GM18870 (cell line): Measurements from ENCODE around the gene AMIGO2.
"Not testable (repeated sequence)": the region's sequence is repeated elsewhere in the genome, so short reads cannot be mapped to it uniquely, and the experiment has no call there.

ENCODE experiments used
- ATAC-seq: cut with Tn5 transposase; IDR thresholded peaks from one replicate; pipeline ENCODE4 v1.9.1; 2021; ENCODE audit warnings: moderate library complexity; ENCODE audit not compliant: unreplicated experiment

Gene AMIGO2

DNA sequence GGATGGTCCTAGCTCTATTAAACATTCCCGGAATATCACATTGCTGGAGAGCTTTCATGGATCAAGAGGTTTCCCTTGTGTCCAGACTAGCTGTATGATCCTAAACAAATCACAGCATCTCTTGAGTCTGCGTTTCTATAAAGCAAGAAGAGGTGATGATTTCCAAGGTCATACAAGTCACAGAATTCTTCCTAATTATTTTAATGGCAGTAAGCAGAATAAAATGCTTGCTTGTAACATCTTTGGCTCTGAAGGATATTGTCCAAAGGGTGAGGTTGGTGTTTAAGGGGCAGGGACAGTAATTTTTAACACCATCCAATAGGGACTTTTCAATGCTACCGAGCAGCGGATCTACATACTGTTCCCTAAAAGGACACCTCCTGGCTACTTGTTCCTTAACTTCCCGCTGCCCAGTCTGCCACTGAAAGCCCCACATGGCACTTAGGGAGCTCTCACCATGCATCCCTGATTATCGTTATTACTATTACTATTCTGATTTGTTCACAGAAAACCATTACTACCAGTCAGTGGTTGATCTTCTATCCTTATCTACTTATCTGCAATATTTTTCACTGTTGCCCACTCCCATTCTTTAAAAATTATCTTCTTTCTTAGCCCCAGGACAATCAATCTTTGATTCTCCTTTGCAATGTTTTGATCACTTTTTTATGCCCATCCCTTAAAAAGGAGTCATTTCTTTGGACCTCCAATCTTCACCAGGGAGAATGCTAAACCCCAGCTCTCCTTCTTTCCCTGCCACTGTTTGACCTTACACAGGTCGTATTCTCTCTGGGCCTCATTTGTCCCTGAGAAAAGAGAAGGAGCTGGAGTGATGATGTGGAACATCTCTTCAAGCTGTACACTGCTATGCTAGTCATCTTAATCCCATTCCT is 4.3 kb downstream of the AMIGO2 start:
- no peak for ATAC-seq

DNA sequence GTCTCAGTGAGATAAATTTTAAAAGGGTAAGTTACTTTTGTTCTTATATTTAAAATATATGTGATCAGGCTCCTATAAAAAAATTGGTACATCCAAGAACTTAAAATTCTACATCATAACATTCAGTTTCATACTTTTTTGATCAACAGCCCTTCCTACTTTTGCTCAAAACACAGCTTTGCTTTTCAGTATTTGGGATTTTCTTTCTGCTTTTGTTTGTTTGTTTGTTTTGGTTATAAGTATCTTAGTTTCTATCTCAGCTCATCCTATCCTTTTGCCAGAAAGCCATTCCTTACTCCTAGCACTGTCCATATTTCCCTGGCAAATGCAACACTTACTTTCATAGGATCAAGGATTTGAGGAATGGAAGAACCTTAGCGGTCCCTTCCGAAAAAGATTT is 5.0 kb downstream of the AMIGO2 start:
- ATAC-seq = no peak

DNA sequence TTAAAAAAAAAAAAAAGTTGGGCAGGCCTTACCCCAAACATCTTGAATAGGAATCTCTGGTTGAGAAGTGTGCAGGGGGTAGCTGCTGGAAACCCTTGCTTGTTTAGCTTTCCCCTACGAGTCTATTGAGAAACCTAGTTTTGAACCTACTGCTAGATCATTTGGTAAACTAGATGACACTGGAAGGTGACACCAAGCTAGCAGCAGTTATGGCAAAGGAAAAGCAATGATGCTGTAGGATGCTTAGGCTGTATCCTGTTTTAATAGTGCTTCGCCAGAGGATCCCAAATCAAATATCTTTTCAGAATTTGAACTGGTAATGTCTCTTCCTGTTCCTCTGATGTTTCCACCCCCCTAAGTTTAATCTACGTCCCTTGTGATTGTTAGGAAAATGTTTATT is 5.8 kb downstream of the AMIGO2 start:
- no peak for ATAC-seq

DNA sequence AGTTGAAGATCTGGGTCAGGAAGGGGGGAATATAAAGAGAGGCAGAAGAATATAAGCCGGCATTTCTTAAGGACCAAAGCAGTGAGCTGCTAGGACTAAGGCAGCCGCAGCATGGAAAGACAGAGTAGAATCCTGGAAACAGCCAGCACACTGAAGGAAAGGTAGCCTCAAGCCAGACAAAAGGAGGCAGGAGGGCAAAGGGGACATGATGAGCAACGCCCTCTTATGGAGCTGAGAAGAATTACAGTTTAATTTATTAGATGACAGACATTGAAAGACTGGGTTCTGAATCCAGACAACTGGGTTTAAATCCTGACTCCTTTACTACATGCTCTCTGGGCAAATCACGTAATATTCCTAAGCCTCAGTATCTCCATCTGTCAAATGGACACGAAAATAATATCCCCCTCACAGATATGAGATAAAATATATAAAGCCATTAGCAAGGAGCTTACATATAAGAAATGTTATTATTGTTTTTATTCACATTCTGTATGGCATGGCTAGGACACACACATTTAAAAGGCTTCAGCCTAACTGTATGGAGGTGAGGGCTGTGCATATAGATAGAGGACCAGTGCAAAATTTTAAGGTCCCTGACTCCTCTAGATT is 8.4 kb downstream of the AMIGO2 start:
- no peak for ATAC-seq

DNA sequence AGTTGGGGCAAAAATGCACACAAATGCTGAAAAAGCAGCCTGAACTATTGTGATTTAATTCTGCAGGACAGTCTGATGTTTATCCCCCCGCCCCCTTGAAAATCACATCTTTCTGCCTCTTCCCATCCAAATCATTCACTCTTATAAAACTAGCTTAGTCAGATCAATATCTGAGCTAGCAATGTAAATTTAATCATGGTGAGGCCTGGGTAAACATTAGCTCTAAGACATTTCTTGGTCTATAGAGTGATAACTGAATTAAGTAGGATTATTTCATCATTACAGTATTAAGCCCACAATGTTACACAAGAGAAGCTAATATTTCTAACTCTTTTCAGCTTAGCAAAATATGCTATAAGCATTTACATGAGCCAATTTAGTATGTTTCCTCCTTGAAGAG is 9.4 kb downstream of the AMIGO2 start:
- ATAC-seq = no peak

DNA sequence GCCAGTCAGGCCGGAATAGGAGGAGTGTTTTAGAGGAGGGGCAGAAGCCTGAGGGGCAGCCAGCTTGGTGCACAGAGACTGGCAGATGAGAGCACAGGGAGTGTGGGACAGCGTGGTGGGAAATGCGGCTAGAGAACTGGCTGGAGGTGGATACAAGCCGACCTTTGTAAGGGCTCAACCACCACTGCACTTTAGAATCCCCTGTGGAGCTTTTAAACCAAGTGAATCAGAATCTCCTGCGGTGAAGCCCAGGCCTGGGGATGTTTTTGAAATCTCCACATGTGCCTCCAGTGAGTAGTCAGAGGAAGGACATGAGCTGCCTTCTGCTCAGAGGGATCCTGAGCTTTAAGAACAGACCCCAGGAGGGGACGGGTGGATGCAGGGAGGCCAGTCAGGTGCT is 11.2 kb downstream of the AMIGO2 start:
- ATAC-seq = no peak

DNA sequence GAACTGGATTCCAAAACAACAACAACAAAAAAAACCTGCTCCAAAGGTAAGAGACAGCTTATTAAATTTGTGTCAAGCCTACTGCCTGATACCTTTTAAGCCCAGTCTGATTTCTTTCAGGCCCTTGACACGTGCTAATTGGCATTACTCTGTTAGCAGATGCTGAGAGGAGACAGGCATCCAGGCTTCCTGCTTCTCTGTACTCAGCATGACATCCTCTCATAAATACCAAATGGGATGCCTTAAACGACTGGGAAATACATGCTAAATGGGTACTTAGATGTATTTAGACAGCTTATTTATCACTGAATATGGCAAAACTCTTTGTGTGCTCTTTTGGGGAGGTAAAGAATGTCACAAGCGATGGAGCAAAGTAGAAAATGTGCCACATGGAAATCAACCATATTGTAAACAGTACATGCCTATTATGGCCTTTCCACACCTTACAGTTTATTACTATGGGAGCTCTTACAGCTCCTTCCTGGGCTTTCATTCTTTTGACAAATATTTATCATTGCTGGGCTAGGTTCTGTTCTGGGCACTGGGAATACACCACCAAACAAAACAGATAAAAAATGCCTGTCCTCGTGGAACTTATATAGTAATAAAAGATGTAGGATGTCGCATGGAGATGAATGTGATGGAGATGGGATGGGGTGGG is 11.9 kb downstream of the AMIGO2 start:
- ATAC-seq = no peak

DNA sequence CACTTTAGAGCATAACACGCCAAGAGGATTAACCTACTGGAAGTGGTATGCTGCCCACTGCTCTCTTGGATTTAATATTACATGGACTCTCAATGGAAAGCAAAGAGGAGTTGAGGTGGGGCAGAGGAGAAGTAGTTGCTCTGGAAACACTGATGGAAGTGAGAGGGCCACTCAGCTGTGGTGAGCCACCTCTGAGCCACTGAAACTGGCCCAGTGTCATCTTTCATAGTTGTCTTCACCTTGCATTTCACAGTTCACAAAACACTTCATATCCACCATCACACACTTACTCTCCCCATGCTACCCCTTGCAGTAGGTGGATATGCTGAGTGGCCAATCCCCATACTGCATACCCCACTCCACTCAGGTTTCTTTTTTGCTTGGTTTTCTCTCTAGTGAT is 12.6 kb downstream of the AMIGO2 start:
- ATAC-seq = no peak

DNA sequence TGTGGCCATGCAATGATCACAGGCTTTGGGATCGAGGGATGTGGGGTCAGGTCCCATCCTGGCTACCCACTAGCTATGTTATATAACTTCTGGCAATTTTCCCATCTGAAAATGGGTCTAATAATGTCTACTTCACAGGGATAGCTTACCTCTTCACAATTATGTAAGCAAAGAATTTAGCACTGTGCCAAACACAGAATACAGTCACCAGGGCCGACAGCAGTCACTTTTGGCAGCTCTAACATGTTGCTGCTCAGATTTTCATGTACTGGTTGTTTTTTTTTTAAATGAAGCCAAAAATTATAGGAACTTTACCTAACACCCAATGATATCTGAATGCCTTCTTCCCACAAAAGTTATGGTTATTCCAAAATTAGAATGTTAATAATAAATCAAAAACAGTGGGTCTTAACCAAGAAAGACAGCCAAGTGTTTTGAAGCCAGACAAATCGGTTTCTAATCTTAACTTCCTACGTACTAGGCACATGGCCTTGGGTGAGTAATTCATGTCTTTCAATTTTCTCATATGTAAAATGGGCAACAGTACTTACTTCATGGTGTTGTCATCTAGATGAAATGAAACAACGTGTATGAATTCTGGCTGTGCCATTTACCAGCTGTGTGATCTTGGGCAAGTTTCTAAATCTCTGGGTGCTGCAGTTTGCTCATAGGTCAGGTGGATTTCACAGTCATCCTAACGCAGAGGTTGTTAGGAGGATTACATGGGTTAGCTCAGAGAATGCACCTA is 13.3 kb downstream of the AMIGO2 start:
- no peak for ATAC-seq

DNA sequence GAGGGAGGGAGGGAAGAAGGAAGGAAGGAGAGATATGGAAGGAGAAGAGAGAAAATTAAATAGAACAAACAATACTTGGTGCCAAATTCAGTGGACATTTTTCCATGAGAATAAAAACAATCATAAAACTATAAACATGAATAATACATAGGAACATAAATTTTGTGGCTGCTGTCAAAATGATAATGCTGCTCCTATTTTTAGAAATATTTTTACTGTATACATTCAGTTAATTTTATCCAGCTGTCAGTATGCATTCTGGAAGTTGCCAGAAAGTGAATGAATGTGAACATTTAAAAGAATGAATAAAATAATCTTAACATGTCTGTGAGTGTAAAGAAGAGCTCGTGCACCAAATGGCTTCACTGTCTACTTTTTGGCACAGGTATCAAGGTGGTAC is 14.2 kb downstream of the AMIGO2 start:
- no peak for ATAC-seq

DNA sequence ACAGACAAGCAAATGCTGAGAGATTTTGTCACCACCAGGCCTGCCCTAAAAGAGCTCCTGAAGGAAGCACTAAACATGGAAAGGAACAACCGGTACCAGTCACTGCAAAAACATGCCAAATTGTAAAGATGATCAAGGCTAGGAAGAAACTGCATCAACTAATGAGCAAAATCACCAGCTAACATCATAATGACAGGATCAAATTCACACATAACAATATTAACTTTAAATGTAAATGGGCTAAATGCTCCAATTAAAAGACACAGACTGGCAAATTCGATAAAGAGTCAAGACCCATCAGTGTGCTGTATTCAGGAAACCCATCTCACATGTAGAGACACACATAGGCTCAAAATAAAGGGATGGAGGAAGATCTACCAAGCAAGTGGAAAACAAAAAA is 21.1 kb downstream of the AMIGO2 start:
- ATAC-seq = not testable (repeated sequence)

DNA sequence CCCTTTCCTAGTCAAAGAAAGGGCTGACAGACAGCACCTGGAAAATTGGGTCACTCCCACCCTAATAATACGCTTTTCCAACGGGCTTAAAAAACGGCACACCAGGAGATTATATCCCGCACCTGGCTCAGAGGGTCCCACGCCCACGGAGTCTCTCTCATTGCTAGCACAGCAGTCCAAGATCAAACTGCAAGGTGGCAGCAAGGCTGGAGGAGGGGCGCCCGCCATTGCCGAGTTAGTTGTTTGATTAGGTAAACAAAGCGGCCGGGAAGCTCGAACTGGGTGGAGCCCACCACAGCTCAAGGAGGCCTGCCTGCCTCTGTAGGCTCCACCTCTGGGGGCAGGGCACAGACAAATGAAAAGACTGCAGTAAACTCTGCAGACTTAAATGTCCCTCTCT is 22.8 kb downstream of the AMIGO2 start:
- not testable (repeated sequence) for ATAC-seq

DNA sequence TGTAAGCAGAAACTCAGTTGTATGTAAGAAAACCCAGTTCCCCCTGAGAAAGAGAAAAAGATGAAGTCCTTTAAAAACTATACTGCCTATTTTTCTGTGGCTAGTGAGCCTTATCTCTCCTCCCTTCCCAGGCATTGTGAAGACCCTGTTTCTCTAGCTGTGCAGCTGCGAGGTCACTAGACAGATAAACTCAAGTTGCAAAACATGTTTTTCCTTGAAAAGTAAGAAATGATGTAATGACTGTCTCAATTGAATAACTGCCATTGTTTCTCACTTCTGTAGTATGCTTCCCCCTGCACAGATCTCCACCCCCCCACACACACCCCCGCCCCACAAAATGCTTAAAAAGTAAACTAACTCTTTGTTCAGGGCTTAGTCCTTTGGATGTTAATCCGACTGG is 23.9 kb downstream of the AMIGO2 start:
- not testable (repeated sequence) for ATAC-seq

DNA sequence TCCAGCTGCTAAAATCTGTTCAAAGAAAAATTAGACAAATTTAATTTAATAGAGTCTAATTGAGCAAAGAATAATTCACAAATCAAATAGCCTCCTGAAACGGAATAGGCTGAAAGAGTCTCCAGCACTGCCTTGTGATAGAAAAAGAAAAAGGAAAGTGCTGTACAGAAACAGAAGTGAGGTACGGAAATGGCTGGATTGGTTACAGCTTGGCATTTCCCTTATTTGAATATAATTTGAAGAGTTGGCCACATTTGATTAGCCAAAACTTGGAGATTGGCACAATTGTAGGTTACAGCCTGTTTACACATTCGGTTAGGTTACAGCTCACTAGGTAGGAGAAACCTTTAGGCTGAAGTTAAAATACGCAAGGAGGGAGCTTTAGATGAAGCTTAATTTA is 25.1 kb downstream of the AMIGO2 start:
- no peak for ATAC-seq

DNA sequence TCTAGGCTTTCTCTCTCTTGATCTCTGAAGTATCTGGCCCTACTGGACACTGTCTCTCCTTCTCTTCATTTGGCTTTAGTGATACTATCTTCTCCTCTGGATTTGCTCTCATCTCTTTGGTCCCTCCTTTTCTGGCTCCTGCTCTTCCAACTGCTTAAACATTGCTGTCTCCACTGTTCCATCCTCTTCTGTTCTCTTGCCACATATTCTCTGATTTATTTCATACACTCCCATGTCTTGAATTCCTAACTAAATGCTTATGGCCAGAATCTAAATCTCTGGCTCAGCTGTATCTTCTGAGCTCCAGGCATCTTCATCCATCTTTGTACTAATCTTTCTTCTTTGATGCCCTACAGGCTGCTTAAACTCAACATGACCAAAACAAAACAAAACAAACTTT is 25.8 kb downstream of the AMIGO2 start:
- ATAC-seq = no peak

DNA sequence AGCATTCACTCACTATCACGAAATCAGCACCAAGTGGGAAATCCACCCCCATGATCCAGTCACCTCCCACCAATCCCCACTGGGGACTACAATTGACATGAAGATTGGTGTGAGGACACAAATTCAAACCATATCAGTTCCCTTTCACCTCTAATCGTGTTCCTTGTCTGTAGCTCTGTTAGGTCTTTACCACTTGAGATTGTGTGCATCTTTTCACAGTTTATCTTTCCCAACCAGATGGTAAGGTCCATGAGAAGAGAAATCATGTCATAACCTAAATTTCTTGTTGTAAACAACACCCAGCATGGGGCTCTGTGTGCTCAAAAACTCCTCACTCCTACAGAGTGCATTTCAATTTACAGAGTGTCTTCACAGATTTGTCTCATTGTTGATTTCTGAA is 27.5 kb downstream of the AMIGO2 start:
- ATAC-seq = no peak

DNA sequence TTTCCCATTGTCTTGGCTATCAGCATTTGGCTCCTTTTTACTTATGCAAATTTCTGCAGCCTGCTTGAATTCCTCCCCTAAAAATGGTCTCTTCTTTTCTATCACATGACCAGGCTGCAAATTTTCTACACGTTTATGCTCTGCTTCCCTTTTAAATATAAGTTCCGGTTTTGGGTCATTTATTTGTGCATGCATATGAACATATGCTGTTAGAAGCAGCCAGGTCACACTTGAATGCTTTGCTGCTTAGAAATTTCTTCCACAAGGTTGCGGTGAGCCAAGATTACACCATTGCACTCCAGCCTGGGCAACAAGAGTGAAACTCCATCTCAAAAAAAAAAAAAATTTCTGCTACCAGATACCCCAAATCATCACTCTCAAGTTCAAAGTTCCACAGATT is 28.5 kb downstream of the AMIGO2 start:
- not testable (repeated sequence) for ATAC-seq

DNA sequence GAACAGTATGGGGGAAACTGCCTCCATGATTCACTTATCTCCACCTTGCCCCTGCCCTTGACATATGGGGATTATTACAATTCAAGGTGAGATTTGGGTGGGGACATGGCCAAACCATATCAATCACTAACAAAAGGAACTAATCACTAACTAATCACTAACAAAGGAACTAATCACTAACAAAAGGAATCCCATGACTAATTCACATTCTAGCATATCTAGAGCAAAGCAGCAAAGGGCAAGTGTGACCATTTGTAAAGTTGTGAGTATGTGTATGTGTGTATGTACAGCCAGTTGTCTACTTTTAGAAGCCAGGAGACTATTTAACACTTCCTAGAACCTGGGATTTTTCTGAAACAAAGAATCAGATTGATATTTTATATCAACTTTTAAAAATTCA is 31.2 kb downstream of the AMIGO2 start:
- ATAC-seq = no peak

DNA sequence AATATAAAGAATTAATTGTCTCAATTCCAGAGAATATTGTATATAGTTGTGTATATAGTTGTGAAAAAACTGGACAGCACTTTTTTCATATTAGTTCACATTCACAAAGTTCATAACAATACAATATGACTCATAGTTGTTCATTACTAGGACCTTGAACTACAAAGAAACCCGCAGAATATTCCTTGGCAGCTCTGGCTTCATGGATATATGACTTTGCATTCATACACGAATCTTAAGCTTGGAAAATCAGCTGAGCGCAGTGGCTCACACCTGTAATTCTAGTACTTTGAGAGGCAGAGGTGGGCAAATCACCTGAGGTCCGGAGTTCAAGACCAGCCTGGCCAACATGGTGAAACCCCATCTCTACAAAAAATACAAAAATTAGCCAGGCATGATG is 38.4 kb downstream of the AMIGO2 start:
- ATAC-seq = no peak

DNA sequence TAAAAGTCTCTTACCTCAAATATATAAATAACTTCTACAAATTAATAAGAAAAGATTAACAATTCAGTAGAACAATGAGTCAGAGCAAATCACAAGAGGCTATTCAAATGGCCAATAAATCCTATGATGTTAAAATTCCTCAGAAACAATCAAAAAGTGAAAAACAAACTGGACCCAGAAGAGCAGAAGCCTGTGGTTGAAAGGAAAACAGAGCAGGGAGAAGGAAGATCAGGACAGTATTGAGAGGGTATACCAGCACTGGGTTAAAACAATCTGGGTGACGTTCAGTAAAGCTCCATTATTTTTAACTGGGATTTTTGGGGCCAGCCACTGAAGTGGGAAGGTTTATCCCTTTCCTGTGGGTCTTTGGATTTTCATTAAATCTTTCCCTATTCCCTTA is 40.0 kb downstream of the AMIGO2 start:
- ATAC-seq = no peak

DNA sequence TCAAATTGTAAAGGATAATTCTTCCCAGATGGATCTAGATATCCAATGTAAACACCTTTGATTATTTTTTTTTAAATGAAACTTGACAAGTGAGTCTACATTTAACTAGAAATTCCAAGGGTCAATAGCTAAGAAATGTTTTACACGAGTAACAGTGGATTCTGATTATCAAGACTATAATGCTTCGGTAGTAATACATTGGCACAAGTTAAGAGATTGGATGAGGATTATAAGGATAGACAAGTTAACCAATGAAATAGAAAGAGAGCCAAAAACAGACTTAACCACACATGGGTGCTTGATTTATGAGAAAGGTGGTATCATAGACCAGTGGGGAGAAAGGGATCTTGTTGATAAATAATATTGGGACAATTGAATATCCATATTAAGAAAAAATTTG is 40.7 kb downstream of the AMIGO2 start:
- no peak for ATAC-seq
